GM23338 (cell line): ENCODE results near the gene RHEBL1. TPM values are rescaled to one million over a fixed set of nuclear protein-coding genes. Genes with fewer than 3 reads are reported as not detected.

Source experiments
- ATAC-seq: fragments of 200-7000 bp; cut with Tn5 transposase; 3 replicates; pipeline ENCODE4 v1.9.1; 2020
- DNase-seq: peaks from one replicate; pipeline ENCODE4 v3.0.0-alpha.2; 2015; ENCODE audit warnings: low spot score
- H2AFZ ChIP-seq: fragments of 200-600 bp; sonication (generic); 2 replicates; pipeline ENCODE4 v1.8.0; 2016; ENCODE audit warnings: antibody characterized with exemption, mild to moderate bottlenecking, moderate library complexity
- H3F3A ChIP-seq: fragments of 200-600 bp; sonication (generic); replicated peaks from 2 replicates; pipeline ENCODE4 v1.8.0; 2017; ENCODE audit warnings: antibody characterized with exemption, mixed run types, low read depth
- H3K27ac ChIP-seq: fragments of 200-600 bp; sonication (generic); 2 replicates; pipeline ENCODE4 v1.6.1; 2016; ENCODE audit warnings: low read depth
- H3K27me3 ChIP-seq: fragments of 200-600 bp; sonication (generic); 2 replicates; pipeline ENCODE4 v1.8.0; 2016; ENCODE audit warnings: mild to moderate bottlenecking, mixed run types, moderate library complexity; ENCODE audit not compliant: insufficient read depth
- H3K36me3 ChIP-seq: fragments of 200-600 bp; sonication (generic); 2 replicates; pipeline ENCODE4 v1.8.0; 2016; ENCODE audit warnings: mild to moderate bottlenecking; ENCODE audit not compliant: insufficient read depth
- H3K4me1 ChIP-seq: fragments of 200-600 bp; sonication (generic); 2 replicates; pipeline ENCODE4 v1.8.0; 2016; ENCODE audit warnings: mild to moderate bottlenecking, moderate library complexity; ENCODE audit not compliant: insufficient read depth
- H3K4me2 ChIP-seq: fragments of 200-600 bp; sonication (generic); 2 replicates; pipeline ENCODE4 v1.7.1; 2017; ENCODE audit warnings: mixed run types
- H3K4me3 ChIP-seq: fragments of 200-600 bp; sonication (generic); 2 replicates; pipeline ENCODE4 v1.6.1; 2016; ENCODE audit warnings: mixed run types
- H3K79me2 ChIP-seq: fragments of 200-600 bp; sonication (generic); replicated peaks from 2 replicates; pipeline ENCODE4 v1.8.0; 2017; ENCODE audit warnings: mild to moderate bottlenecking; ENCODE audit not compliant: insufficient read depth
- H3K9me2 ChIP-seq: fragments of 200-600 bp; sonication (generic); 2 replicates; pipeline ENCODE4 v1.8.0; 2017; ENCODE audit not compliant: insufficient read depth
- H4K20me1 ChIP-seq: fragments of 200-600 bp; sonication (generic); replicated peaks from 2 replicates; pipeline ENCODE4 v1.8.0; 2017; ENCODE audit warnings: mild to moderate bottlenecking; ENCODE audit not compliant: insufficient read depth
- H3K27ac Mint-ChIP-seq: 2 replicates; pipeline ENCODE4 v1.8.0; 2020; ENCODE audit warnings: inconsistent platforms, mild to moderate bottlenecking, moderate library complexity, mixed read lengths
- H3K27me3 Mint-ChIP-seq: 3 replicates; pipeline ENCODE4 v1.8.0; 2022; ENCODE audit warnings: low read depth, mild to moderate bottlenecking, moderate library complexity, mixed read lengths, inconsistent platforms; ENCODE audit not compliant: insufficient read depth, poor library complexity
- H3K36me3 Mint-ChIP-seq: 3 replicates; pipeline ENCODE4 v1.8.0; 2021; ENCODE audit warnings: low read depth, mild to moderate bottlenecking, inconsistent platforms, moderate library complexity, mixed read lengths
- H3K4me1 Mint-ChIP-seq: 3 replicates; pipeline ENCODE4 v1.8.0; 2020; ENCODE audit warnings: mild to moderate bottlenecking, inconsistent platforms, mixed read lengths
- H3K4me3 Mint-ChIP-seq: 3 replicates; pipeline ENCODE4 v1.8.0; 2021; ENCODE audit warnings: moderate library complexity, mild to moderate bottlenecking, inconsistent platforms, mixed read lengths
- H3K9me3 Mint-ChIP-seq: 3 replicates; pipeline ENCODE4 v1.8.0; 2020; ENCODE audit warnings: moderate library complexity, mild to moderate bottlenecking, inconsistent platforms, mixed read lengths
- CREB1 ChIP-seq: fragments of 250-450 bp; sonication (Bioruptor Pico); IDR thresholded peaks from 2 replicates; pipeline ENCODE4 v1.5.0; 2020; ENCODE audit warnings: low read depth, mild to moderate bottlenecking, moderate library complexity
- CTCF ChIP-seq, 2 experiments: fragments of 200-600 bp in 1 of 2; sonication (generic) in 1 of 2; conservative IDR thresholded peaks; 2 replicates each; pipeline versions ENCODE4 v1.5.1 to v1.6.1; 2016 to 2017; ENCODE audit warnings: antibody characterized with exemption in 2 of 2, low read depth in 2 of 2, mild to moderate bottlenecking in 2 of 2, moderate library complexity in 1 of 2
- ETS1 ChIP-seq: IDR thresholded peaks from 2 replicates; pipeline ENCODE4 v1.6.1; 2016; ENCODE audit warnings: antibody characterized with exemption
- EZH2 ChIP-seq: fragments of 200-600 bp; sonication (generic); IDR thresholded peaks from one replicate; pipeline ENCODE4 v1.8.0; 2017; ENCODE audit warnings: antibody characterized with exemption, mild to moderate bottlenecking, low read depth; ENCODE audit not compliant: unreplicated experiment
- EZH2phosphoT487 ChIP-seq: fragments of 200-600 bp; sonication (generic); IDR thresholded peaks from one replicate; pipeline ENCODE4 v1.8.1; 2018; ENCODE audit warnings: antibody characterized with exemption; ENCODE audit not compliant: unreplicated experiment
- JUNB ChIP-seq: IDR thresholded peaks from one replicate; pipeline ENCODE4 v1.6.1; 2016; ENCODE audit warnings: antibody characterized with exemption; ENCODE audit not compliant: unreplicated experiment
- NANOG ChIP-seq: IDR thresholded peaks from 2 replicates; pipeline ENCODE4 v1.6.1; 2016; ENCODE audit warnings: antibody characterized with exemption, borderline replicate concordance
- POLR2AphosphoS5 ChIP-seq: IDR thresholded peaks from 2 replicates; pipeline ENCODE4 v1.6.1; 2016; ENCODE audit warnings: antibody characterized with exemption, low read depth
- REST ChIP-seq: IDR thresholded peaks from one replicate; pipeline ENCODE4 v1.6.1; 2018; ENCODE audit warnings: antibody characterized with exemption; ENCODE audit not compliant: unreplicated experiment
- STAT1 ChIP-seq: IDR thresholded peaks from one replicate; pipeline ENCODE4 v1.6.1; 2016; ENCODE audit warnings: antibody characterized with exemption; ENCODE audit not compliant: unreplicated experiment
- ZNF114 ChIP-seq: fragments of 250-450 bp; sonication (Bioruptor Pico); IDR thresholded peaks from 2 replicates; pipeline ENCODE4 v1.5.0; 2020; ENCODE audit warnings: mild to moderate bottlenecking, moderate library complexity
- ZNF331 ChIP-seq: fragments of 250-450 bp; sonication (Bioruptor Pico); IDR thresholded peaks from 2 replicates; pipeline ENCODE4 v1.5.0; 2020; ENCODE audit warnings: low read depth, mild to moderate bottlenecking, moderate library complexity
- ZNF462 ChIP-seq: fragments of 250-450 bp; sonication (Bioruptor Pico); IDR thresholded peaks from 2 replicates; pipeline ENCODE4 v1.5.0; 2020; ENCODE audit warnings: mild to moderate bottlenecking, moderate library complexity
- polyA plus RNA-seq: library from polyadenylated mRNA; unstranded; fragments of >200 nt; fragmentation: Nextera tagmentation; extraction: Ambion mirVana; gene quantifications from 2 replicates; pipeline ENCODE4 v1.2.1, GENCODE V29; 2016
- total RNA-seq: library from RNA; depleted of rRNA; stranded (reverse); fragments of >200 nt; shearing (Covaris generic); gene quantifications from 2 replicates; pipeline ENCODE4 v1.2.3, GENCODE V29; 2014

RHEBL1 gene
- total and polyA plus RNA-seq, 2 experiments from 2014 or later = 9.4 to 11.8 TPM

- Histone ChIP-seq H3K4me1 (no peaks in the 10 kb centered on the region), H2AFZ (no peak overlapping the region), H3K27ac (no peak overlapping the region), H3K36me3 (peaks cover 49% of the 10 kb centered on the region), H3K4me3 (no peak overlapping the region), H3F3A (no peaks in the 10 kb centered on the region), H4K20me1 (peaks cover 40% of the 10 kb centered on the region), H3K4me2 (no peak overlapping the region), H3K27me3 (no peaks in the 10 kb centered on the region), H3K79me2 (no peaks in the 10 kb centered on the region), H3K9me2 (no peaks in the 10 kb centered on the region)
- Mint-ChIP-seq H3K27ac (no peak overlapping the region), H3K4me1 (no peaks in the 10 kb centered on the region; the same call in 2 of the 3 replicates), H3K27me3 (peaks cover 16% of the 10 kb centered on the region), H3K9me3 (no peaks in the 10 kb centered on the region; the same call in 2 of the 3 replicates), H3K36me3 (peaks cover 98% of the 10 kb centered on the region), H3K4me3 (no peak overlapping the region)
- TF ChIP-seq ZNF331 (CRISPR knock-in tag) (no peak), POLR2AphosphoS5 (no peak), ZNF462 (no peak), CREB1 (no peak), CTCF (conservative IDR thresholded peaks at IDR 0.05; ENCODE audit: low read depth in 2 of 2) (no peak), REST (no peak), ETS1 (no peak), NANOG (no peak), EZH2phosphoT487 (no peak), JUNB (no peak), ZNF114 (no peak), EZH2 (no peak), STAT1 (no peak)
- no peak for ATAC-seq
- no peak for DNase-seq
Observed at GRCh38 chr12:49046129-49046895, 23.5 kb downstream of the RHEBL1 start.
